Measurements from ENCODE around the gene XPO6.

Gene XPO6

DNA sequence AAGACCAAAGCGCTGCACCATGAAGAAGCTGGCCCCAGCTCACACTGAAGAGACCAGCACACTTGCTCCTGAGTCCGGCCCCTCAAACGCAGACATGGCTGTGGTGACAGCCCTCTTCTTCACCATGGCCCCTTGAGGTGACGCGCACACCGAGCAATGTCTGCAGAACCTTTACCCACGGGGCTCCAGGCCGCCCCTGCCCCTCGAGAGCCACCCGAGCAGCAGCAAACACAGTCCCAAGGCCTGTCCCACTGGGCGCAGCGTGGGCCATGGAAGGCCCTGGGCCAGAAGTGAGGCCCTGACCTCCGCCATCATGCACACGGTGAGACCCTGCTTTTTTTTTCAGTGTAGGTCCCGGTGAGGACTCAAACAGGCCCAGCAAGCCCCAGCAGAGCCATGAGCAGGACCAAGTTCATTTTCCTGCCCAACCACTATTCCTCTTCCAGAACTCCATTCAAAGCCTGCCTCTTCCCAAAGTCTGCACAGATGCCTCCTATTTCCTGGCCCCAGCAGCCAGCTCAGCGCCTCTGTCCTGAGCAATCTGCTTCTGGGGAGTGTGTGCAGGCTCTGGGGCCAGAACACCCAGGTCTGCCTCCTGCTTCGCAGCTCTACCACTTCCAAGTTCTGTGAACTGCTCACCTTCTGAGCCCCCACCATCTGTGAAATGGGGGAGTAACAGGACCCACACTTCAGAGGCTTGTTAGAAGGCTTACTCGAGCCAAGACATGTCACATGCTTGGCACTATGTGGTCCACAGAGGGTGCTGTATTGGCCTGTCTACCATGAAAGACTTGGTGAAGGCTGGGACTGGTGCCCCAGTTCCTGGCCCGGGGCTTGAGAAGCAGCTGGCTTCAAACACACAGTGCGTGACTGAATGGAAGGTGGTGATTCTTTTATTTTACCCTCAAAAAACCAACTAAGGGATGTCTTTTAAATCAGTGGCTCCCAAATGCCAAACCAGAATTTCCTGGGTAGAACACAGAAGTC is 112.5 kb downstream of the XPO6 start:
- Histone ChIP-seq H3K4me1 (ENCODE audit: control insufficient read depth in 5 of 5, insufficient read depth in 5 of 5, low read length in 5 of 5) (peaks cover 0 to 11% (median 7%) of the 10 kb centered on the region in 5 donors), H3K9me3 (ENCODE audit: control insufficient read depth in 5 of 5, low read length in 5 of 5) (no peaks in the 10 kb centered on the region), H3K9ac (ENCODE audit: low read length in 5 of 5) (no peak overlapping the region), H3K27ac (ENCODE audit: low read depth, low read length) (no peak overlapping the region), H3K27me3 (ENCODE audit: control insufficient read depth in 5 of 5, insufficient read depth in 4 of 5, low read length in 5 of 5) (no peaks in the 10 kb centered on the region), H3K36me3 (ENCODE audit: control insufficient read depth in 5 of 5, insufficient read depth in 5 of 5, low read length in 5 of 5) (peaks cover 3 to 79% (median 66%) of the 10 kb centered on the region in 5 donors), H3K4me3 (ENCODE audit: low read depth in 1 of 5, low read length in 5 of 5) (no peak overlapping the region)

DNA sequence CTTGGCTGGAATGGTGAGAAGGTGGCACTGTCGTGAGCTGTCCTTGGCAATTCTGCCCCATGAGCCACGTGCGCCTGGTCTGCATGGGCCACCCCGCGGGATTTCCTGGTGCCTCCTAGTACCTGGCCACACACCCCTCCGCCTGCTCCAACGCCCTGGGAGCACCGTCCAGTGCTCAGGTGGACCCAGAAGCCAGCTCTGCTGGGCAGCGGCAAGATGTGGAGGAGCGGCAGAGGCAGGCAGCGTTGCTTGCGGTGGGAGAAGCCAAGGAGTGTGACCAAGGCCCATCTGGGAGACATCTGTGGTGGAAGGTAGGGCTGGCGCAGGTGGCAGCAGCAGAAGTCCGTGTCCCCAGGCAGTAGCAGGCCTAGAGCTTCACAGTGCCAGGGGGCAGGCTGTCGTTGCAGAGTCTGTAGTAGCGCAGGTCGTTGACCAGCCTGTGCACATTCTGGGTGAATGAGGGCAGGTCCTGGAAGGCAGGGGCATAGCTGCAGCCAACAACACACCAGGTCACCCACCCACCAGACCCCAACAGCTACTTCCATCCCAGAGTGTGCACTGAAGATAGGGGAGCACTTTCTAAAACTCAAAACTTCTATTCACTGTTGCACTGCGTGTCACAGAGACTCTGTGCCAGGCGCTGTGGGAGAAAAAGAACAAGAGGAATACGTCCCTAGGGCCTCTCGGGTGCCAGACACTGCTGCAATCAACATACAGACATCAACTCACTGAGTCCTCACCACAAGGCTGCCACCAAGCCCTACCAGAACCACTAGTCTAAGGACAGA is 113.4 kb downstream of the XPO6 start:
- Histone ChIP-seq H3K36me3 (ENCODE audit: control insufficient read depth in 5 of 5, insufficient read depth in 5 of 5, low read length in 5 of 5) (peaks cover 3 to 73% (median 57%) of the 10 kb centered on the region in 5 donors), H3K9ac (ENCODE audit: low read length in 5 of 5) (no peak overlapping the region), H3K27ac (ENCODE audit: low read depth, low read length) (no peak overlapping the region), H3K4me1 (ENCODE audit: control insufficient read depth in 5 of 5, insufficient read depth in 5 of 5, low read length in 5 of 5) (peaks cover 0 to 11% (median 7%) of the 10 kb centered on the region in 5 donors), H3K9me3 (ENCODE audit: control insufficient read depth in 5 of 5, low read length in 5 of 5) (no peaks in the 10 kb centered on the region), H3K27me3 (ENCODE audit: control insufficient read depth in 5 of 5, insufficient read depth in 4 of 5, low read length in 5 of 5) (no peaks in the 10 kb centered on the region), H3K4me3 (ENCODE audit: low read depth in 1 of 5, low read length in 5 of 5) (no peak overlapping the region)

DNA sequence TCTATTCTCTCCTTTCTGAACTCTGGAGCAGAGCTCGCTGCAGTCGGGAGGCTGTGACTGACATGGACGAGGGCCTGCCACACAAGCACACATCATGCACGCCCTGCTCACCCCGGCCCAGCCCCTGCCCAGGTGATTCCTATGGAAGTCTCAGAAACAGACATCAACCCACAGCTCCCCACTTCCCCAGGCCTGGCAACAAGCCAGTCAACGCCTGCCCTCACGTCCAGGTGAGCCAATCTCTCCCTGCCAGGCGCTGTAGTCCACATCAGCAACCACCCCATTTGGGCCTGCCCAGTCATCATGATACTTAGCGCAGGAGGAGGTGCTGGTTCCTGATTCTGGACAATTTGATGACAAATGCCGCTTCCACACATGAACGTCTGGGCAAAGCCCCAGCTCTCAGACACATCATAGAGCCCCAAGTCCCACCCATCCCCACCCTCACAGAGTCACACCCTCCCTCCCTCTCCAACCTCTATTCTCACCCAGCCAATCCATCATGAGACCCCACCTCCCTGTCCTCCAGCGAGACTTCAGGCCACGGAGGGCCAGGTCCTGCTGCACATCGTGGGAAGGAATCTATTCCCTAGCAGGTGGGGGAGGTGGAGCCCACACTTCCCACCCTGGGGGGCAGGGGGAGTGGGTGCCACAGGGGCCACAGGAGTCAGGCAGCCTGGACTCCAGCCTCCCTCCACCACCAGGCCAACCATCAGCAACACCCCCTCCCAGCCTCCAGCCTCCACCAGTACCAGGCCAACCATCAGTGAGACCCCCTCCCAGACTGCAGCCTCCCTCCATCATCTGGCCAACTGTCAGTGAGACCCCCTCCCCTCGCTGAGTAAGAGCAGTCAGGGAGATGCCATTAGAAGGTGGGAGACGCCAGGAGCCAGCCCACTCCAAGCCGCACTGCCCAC is 114.5 kb downstream of the XPO6 start:
- H3K4me1 ChIP-seq (ENCODE audit: control insufficient read depth in 5 of 5, insufficient read depth in 5 of 5, low read length in 5 of 5) = peaks cover 0 to 11% (median 7%) of the 10 kb centered on the region in 5 donors
- H3K27ac ChIP-seq (ENCODE audit: low read depth, low read length) = no peak overlapping the region
- H3K9me3 ChIP-seq (ENCODE audit: control insufficient read depth in 5 of 5, low read length in 5 of 5) = no peaks in the 10 kb centered on the region
- H3K36me3 ChIP-seq (ENCODE audit: control insufficient read depth in 5 of 5, insufficient read depth in 5 of 5, low read length in 5 of 5) = peaks cover 0 to 61% (median 47%) of the 10 kb centered on the region in 5 donors
- no peaks in the 10 kb centered on the region for H3K27me3 ChIP-seq (ENCODE audit: control insufficient read depth in 5 of 5, insufficient read depth in 4 of 5, low read length in 5 of 5)
- H3K9ac ChIP-seq (ENCODE audit: low read length in 5 of 5) = no peak overlapping the region
- H3K4me3 ChIP-seq (ENCODE audit: low read depth in 1 of 5, low read length in 5 of 5) = no peak overlapping the region

DNA sequence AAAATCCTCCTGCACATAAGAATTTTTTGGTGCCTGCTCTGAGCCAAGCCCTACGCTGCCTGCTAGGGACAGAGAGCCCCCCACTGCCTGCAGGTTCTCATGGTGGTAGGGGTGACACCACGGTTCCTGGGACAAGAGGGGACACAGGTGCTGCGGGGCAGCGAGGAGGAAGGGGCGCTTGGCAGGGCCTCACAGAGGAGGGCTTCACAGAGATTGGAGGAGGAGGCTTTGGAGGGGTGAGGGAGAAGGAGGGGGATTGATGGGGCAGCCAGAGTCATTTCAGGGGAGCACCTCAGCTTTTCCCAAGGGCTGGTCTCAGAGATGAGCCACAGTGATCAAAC is 118.4 kb downstream of the XPO6 start:
- no peaks in the 10 kb centered on the region for H3K27me3 ChIP-seq (ENCODE audit: control insufficient read depth in 5 of 5, insufficient read depth in 4 of 5, low read length in 5 of 5)
- no peak overlapping the region for H3K27ac ChIP-seq (ENCODE audit: low read depth, low read length)
- H3K36me3 ChIP-seq (ENCODE audit: control insufficient read depth in 5 of 5, insufficient read depth in 5 of 5, low read length in 5 of 5) = peaks cover 0 to 23% (median 17%) of the 10 kb centered on the region in 5 donors
- H3K4me1 ChIP-seq (ENCODE audit: control insufficient read depth in 5 of 5, insufficient read depth in 5 of 5, low read length in 5 of 5) = peaks cover 0 to 1% (median 0%) of the 10 kb centered on the region in 5 donors
- no peaks in the 10 kb centered on the region for H3K9me3 ChIP-seq (ENCODE audit: control insufficient read depth in 5 of 5, low read length in 5 of 5)
- no peak overlapping the region for H3K9ac ChIP-seq (ENCODE audit: low read length in 5 of 5)
- H3K4me3 ChIP-seq (ENCODE audit: low read depth in 1 of 5, low read length in 5 of 5) = no peak overlapping the region

DNA sequence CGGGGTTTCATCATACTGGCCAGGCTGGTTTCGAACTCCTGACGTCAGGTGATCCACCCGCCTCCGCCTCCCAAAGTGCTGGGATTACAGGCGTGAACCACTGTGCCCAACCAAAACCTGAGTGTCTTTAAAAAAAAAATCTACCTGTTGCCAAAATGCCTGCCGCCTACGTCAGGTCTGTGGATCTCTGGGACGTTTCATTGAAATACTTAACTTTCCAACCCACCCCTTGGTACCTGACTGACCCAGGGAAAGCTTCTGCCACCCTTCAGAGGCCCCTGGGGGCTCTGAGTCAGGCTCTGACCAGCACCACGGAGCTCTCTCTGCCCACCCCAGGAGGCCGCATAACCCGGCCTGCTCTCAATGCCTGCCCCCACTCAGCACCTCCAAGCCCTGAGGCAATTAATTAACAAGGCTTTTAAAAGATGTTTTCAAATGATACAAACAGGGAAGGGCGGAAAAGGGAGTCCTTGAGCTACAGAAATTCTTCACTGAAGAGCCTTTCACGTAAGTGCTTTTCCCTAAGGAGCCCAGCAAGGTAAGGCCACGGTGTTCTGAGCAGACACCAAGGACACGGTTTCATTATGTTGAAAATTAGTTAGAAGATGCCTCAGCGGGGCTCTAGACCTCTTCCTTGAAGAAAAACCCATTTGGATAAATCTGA is 118.9 kb downstream of the XPO6 start:
- Histone ChIP-seq H3K9me3 (ENCODE audit: control insufficient read depth in 5 of 5, low read length in 5 of 5) (no peaks in the 10 kb centered on the region), H3K27me3 (ENCODE audit: control insufficient read depth in 5 of 5, insufficient read depth in 4 of 5, low read length in 5 of 5) (no peaks in the 10 kb centered on the region), H3K4me1 (ENCODE audit: control insufficient read depth in 5 of 5, insufficient read depth in 5 of 5, low read length in 5 of 5) (no peaks in the 10 kb centered on the region), H3K4me3 (ENCODE audit: low read depth in 1 of 5, low read length in 5 of 5) (no peak overlapping the region), H3K9ac (ENCODE audit: low read length in 5 of 5) (no peak overlapping the region), H3K27ac (ENCODE audit: low read depth, low read length) (no peak overlapping the region), H3K36me3 (ENCODE audit: control insufficient read depth in 5 of 5, insufficient read depth in 5 of 5, low read length in 5 of 5) (peaks cover 0 to 18% (median 12%) of the 10 kb centered on the region in 5 donors)

DNA sequence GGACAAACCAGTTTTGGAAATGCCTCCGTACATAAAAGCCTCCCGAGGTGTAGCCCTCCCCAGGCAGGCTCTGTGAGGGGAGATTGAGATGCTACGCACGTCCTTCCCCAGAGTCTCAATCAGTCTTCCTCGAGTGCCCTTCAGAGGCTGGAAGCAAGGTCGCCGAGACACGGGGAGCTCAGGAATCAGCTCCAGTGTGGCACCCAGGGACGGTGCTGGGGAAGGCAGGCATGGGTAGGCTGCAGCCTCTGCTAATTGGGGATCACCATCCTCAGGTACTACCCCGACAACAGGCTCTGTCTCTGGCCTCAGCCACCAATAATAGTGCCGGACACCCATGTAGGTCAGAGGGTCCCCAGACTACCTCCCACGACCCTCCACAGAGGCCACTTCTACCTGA is 120.1 kb downstream of the XPO6 start:
- Histone ChIP-seq H3K36me3 (ENCODE audit: control insufficient read depth in 5 of 5, insufficient read depth in 5 of 5, low read length in 5 of 5) (peaks cover 0 to 6% (median 2%) of the 10 kb centered on the region in 5 donors), H3K9ac (ENCODE audit: low read length in 5 of 5) (no peak overlapping the region), H3K9me3 (ENCODE audit: control insufficient read depth in 5 of 5, low read length in 5 of 5) (no peaks in the 10 kb centered on the region), H3K27me3 (ENCODE audit: control insufficient read depth in 5 of 5, insufficient read depth in 4 of 5, low read length in 5 of 5) (no peaks in the 10 kb centered on the region), H3K27ac (ENCODE audit: low read depth, low read length) (no peak overlapping the region), H3K4me1 (ENCODE audit: control insufficient read depth in 5 of 5, insufficient read depth in 5 of 5, low read length in 5 of 5) (no peaks in the 10 kb centered on the region), H3K4me3 (ENCODE audit: low read depth in 1 of 5, low read length in 5 of 5) (no peak overlapping the region)

DNA sequence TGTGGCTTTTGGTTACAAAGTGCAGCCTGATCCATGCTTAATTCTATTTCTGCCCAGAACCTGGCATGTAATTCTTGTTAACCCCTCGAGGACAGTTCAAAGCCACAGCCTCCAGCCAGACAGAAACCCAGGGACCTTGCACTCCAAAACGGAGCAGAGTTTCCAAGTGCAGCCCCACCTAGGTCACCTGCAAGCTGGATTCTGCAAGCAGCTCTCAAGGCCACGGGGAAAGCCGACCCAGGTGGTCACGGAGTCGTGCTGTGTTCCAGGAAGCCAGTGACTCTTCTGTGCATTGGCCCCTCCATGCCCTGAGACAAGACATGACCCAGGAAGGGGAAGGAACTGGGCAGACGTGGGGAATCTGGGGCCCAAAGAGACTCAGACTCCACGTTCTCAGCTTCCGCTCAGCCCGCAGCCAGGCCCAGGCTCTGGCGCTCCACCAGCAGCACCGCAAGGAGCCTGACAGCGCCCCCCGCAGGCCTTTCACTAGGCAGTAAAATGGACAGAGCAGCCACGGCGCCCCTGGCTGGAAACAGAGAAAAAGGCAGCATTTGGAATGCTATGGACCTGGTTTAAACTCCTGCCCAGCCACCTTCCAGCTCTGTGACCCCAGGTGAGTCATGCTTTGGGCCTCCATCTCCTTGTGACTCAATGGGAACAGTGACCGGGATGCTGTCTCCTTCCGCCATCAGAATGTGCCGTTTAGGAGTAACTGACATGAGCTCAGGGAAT is 121.0 kb downstream of the XPO6 start:
- Histone ChIP-seq H3K27me3 (ENCODE audit: control insufficient read depth in 5 of 5, insufficient read depth in 4 of 5, low read length in 5 of 5) (no peaks in the 10 kb centered on the region), H3K9ac (ENCODE audit: low read length in 5 of 5) (no peak overlapping the region), H3K4me3 (ENCODE audit: low read depth in 1 of 5, low read length in 5 of 5) (no peak overlapping the region), H3K4me1 (ENCODE audit: control insufficient read depth in 5 of 5, insufficient read depth in 5 of 5, low read length in 5 of 5) (no peaks in the 10 kb centered on the region), H3K9me3 (ENCODE audit: control insufficient read depth in 5 of 5, low read length in 5 of 5) (no peaks in the 10 kb centered on the region), H3K27ac (ENCODE audit: low read depth, low read length) (no peak overlapping the region), H3K36me3 (ENCODE audit: control insufficient read depth in 5 of 5, insufficient read depth in 5 of 5, low read length in 5 of 5) (peaks cover 0 to 3% (median 0%) of the 10 kb centered on the region in 5 donors)

DNA sequence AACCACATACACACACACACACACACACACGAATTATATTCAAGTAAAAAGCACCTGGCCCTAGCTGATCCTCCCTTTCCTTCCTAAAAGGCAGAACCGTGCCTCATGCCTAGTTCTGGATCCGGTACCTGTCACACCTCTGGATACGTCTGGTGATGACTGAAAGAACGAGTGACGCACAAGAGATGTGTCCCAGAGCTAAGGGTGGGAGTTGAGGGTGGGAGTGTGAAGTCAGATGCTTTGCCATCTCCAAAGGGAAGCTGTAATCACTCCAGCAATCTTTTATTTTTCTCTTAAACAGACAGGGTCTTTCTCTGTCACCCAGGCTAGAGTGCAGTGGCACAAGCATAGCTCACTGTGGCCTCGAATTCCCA is 121.8 kb downstream of the XPO6 start:
- Histone ChIP-seq H3K4me3 (ENCODE audit: low read depth in 1 of 5, low read length in 5 of 5) (no peak overlapping the region), H3K9ac (ENCODE audit: low read length in 5 of 5) (no peak overlapping the region), H3K4me1 (ENCODE audit: control insufficient read depth in 5 of 5, insufficient read depth in 5 of 5, low read length in 5 of 5) (no peaks in the 10 kb centered on the region), H3K27ac (ENCODE audit: low read depth, low read length) (no peak overlapping the region), H3K27me3 (ENCODE audit: control insufficient read depth in 5 of 5, insufficient read depth in 4 of 5, low read length in 5 of 5) (peaks cover 0 to 5% (median 0%) of the 10 kb centered on the region in 5 donors), H3K36me3 (ENCODE audit: control insufficient read depth in 5 of 5, insufficient read depth in 5 of 5, low read length in 5 of 5) (peaks cover 0 to 3% (median 0%) of the 10 kb centered on the region in 5 donors), H3K9me3 (ENCODE audit: control insufficient read depth in 5 of 5, low read length in 5 of 5) (no peaks in the 10 kb centered on the region)

Data from subcutaneous abdominal adipose tissue (tissue), 5 donors.